Fibroblast of lung (primary cell): ENCODE data around the gene FBXW5.

Experiments
- CTCF ChIP-seq, 2 donors: IDR thresholded peaks in 1 of 2; conservative IDR thresholded peaks in 1 of 2; 1 replicate in 1 of 2; 2 replicates in 1 of 2; pipeline ENCODE4 v1.5.1; 2011 to 2012; ENCODE audit warnings: low read length in 2 of 2, control low read depth in 1 of 2, inconsistent platforms in 1 of 2, low read depth in 1 of 2, mild to moderate bottlenecking in 1 of 2
- EZH2 ChIP-seq: IDR thresholded peaks from 2 replicates; pipeline ENCODE4 v1.5.1; 2012; ENCODE audit warnings: low read length, control low read depth, mild to moderate bottlenecking; ENCODE audit errors: missing control alignments

DNA sequence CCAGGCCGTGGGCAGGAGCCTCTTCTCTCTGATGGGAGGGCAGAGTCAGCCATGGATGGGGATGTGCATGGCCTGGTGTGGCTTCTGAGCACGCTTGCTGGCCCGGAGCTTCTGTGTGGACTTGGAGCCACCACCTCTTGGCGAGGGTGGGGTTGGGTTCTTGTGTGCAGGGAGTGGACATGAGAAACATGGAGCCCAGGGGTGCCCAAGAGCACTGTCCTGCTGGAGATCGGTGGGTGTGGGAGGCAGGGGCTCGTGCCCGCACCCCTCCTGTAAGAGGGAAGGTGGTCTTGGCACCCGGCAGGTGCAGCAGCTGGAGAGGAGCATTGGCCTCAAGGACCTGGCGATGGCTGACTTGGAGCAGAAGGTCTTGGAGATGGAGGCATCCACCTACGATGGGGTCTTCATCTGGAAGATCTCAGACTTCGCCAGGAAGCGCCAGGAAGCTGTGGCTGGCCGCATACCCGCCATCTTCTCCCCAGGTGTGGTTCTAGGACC lies 23.8 kb downstream of the FBXW5 start:
- TF ChIP-seq CTCF (conservative IDR thresholded peaks at IDR 0.05 in 1 of 2, IDR thresholded peaks at IDR 0.05 in 1 of 2; ENCODE audit: low read depth in 1 of 2, low read length in 2 of 2) (no peak), EZH2 (no peak)
